Measurements from ENCODE around the gene C1QTNF1. TPM values are rescaled to one million over a fixed set of nuclear protein-coding genes. Genes with fewer than 3 reads are reported as not detected.

Gene C1QTNF1
- total RNA-seq, 1 experiment from 2014 or later, result 19.9 TPM

DNA sequence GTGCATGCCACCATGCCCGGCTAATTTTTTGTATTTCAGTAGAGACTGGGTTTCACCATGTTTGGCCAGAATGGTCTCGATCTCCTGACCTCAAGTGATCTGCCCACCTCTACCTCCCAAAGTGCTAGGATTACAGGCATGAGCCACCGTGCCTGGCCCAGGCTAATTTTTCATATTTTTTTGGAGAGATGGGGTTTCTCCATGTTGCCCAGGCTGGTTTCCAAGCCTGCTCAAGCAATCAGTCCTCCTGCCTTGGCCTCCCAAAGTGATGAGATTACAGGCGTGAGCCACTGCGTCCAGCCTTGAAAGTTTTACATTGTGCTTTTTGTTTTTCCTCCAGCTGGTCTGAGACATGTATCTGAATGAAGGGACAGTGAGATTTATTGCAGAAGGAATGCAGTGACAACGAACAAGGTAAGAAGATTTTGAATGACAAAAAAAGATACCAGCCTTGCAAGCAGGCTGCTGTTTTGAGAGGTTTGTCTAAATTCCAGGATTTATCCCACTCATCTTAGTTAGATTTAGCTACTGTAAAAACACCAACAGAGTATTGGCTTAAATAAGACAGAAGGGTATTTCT is 47.3 kb downstream of the C1QTNF1 start:
- H3K36me3 Mint-ChIP-seq (ENCODE audit: insufficient read depth, unreplicated experiment), result peaks cover 6% of the 10 kb centered on the region
- BruUV-seq (replicated peaks), result no TSS peak
- no peaks in the 10 kb centered on the region for H3K27me3 ChIP-seq (replicated peaks; ENCODE audit: control insufficient read depth, insufficient read depth, low read length)
- H3K9me3 ChIP-seq, result no peaks in the 10 kb centered on the region
- H3K4me1 ChIP-seq, result peaks cover 26% of the 10 kb centered on the region
- no peak overlapping the region for H3K27ac Mint-ChIP-seq (ENCODE audit: unreplicated experiment)
- no peaks in the 10 kb centered on the region for H3K27me3 Mint-ChIP-seq (ENCODE audit: insufficient read depth, unreplicated experiment)
- CTCF ChIA-PET, result no interaction called here
- peaks cover 24% of the 10 kb centered on the region for H3K4me1 Mint-ChIP-seq (ENCODE audit: low read depth, unreplicated experiment)
- 0 out of 2 replicates have a peak, but pooled peaks cover 1% of the 10 kb centered on the region for H3K36me3 ChIP-seq (ENCODE audit: control insufficient read depth, insufficient read depth, low read length)
- no peaks in the 10 kb centered on the region for H3K9me3 Mint-ChIP-seq (ENCODE audit: unreplicated experiment)
- H3K4me3 ChIP-seq (ENCODE audit: low read depth, low read length), result no peak overlapping the region
- POLR2A ChIA-PET, result no interaction called here
- DNase-seq, result no peak
- intact Hi-C loops (cut with micrococcal nuclease; ENCODE audit: unreplicated experiment), result no loop called here
- TF ChIP-seq, protein P1, sequence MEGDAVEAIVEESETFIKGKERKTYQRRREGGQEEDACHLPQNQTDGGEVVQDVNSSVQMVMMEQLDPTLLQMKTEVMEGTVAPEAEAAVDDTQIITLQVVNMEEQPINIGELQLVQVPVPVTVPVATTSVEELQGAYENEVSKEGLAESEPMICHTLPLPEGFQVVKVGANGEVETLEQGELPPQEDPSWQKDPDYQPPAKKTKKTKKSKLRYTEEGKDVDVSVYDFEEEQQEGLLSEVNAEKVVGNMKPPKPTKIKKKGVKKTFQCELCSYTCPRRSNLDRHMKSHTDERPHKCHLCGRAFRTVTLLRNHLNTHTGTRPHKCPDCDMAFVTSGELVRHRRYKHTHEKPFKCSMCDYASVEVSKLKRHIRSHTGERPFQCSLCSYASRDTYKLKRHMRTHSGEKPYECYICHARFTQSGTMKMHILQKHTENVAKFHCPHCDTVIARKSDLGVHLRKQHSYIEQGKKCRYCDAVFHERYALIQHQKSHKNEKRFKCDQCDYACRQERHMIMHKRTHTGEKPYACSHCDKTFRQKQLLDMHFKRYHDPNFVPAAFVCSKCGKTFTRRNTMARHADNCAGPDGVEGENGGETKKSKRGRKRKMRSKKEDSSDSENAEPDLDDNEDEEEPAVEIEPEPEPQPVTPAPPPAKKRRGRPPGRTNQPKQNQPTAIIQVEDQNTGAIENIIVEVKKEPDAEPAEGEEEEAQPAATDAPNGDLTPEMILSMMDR (IDR thresholded peaks at IDR 0.05; ENCODE audit: insufficient read depth in 1 of 2, low read depth in 1 of 2, low read length in 1 of 2, severe bottlenecking in 1 of 2, unreplicated experiment in 1 of 2), result no peak
- no peak overlapping the region for H3K4me3 Mint-ChIP-seq (ENCODE audit: unreplicated experiment)

GRCh38 chr17:79072544-79072943 is 48.6 kb downstream of the C1QTNF1 start:
- BruUV-seq (replicated peaks), result no TSS peak
- no peak for DNase-seq
- Histone ChIP-seq H3K4me3 (ENCODE audit: low read depth, low read length) (no peak overlapping the region), H3K9me3 (no peaks in the 10 kb centered on the region), H3K4me1 (peaks cover 26% of the 10 kb centered on the region), H3K27me3 (replicated peaks; ENCODE audit: control insufficient read depth, insufficient read depth, low read length) (no peaks in the 10 kb centered on the region), H3K36me3 (ENCODE audit: control insufficient read depth, insufficient read depth, low read length) (0 out of 2 replicates have a peak, but pooled peaks cover 1% of the 10 kb centered on the region)
- TF ChIP-seq, protein P1 (IDR thresholded peaks at IDR 0.05; ENCODE audit: insufficient read depth in 1 of 2, low read depth in 1 of 2, low read length in 1 of 2, severe bottlenecking in 1 of 2, unreplicated experiment in 1 of 2), result no peak
- Mint-ChIP-seq H3K27me3 (ENCODE audit: insufficient read depth, unreplicated experiment) (no peaks in the 10 kb centered on the region), H3K4me3 (ENCODE audit: unreplicated experiment) (no peak overlapping the region), H3K27ac (ENCODE audit: unreplicated experiment) (no peak overlapping the region), H3K4me1 (ENCODE audit: low read depth, unreplicated experiment) (peaks cover 24% of the 10 kb centered on the region), H3K9me3 (ENCODE audit: unreplicated experiment) (no peaks in the 10 kb centered on the region), H3K36me3 (ENCODE audit: insufficient read depth, unreplicated experiment) (peaks cover 6% of the 10 kb centered on the region)
- POLR2A ChIA-PET, result no interaction called here
- CTCF ChIA-PET, result interaction anchor here (0.5 to 0.9 kb wide), 2 partner anchors 15 to 1093 kb away, joined by 3 to 4 read pairs; no protein-coding TSS in a partner anchor
- intact Hi-C loops (cut with micrococcal nuclease; ENCODE audit: unreplicated experiment), result no loop called here

- peaks cover 24% of the 10 kb centered on the region for H3K4me1 Mint-ChIP-seq (ENCODE audit: low read depth, unreplicated experiment)
- no peak for DNase-seq
- peaks cover 26% of the 10 kb centered on the region for H3K4me1 ChIP-seq
- H3K27me3 ChIP-seq (replicated peaks; ENCODE audit: control insufficient read depth, insufficient read depth, low read length), result no peaks in the 10 kb centered on the region
- peak overlapping the region; percentile 43 for H3K27ac Mint-ChIP-seq (ENCODE audit: unreplicated experiment)
- ChIA-PET POLR2A (no interaction called here), CTCF (interaction anchor here (0.5 to 0.9 kb wide), 2 partner anchors 14 to 1092 kb away, joined by 3 to 4 read pairs; no protein-coding TSS in a partner anchor)
- 0 out of 2 replicates have a peak, but pooled peaks cover 1% of the 10 kb centered on the region for H3K36me3 ChIP-seq (ENCODE audit: control insufficient read depth, insufficient read depth, low read length)
- H3K4me3 Mint-ChIP-seq (ENCODE audit: unreplicated experiment), result peak overlapping the region; percentile 19
- no TSS peak for BruUV-seq (replicated peaks)
- H3K27me3 Mint-ChIP-seq (ENCODE audit: insufficient read depth, unreplicated experiment), result no peaks in the 10 kb centered on the region
- intact Hi-C loops (cut with micrococcal nuclease; ENCODE audit: unreplicated experiment), result no loop called here
- H3K9me3 Mint-ChIP-seq (ENCODE audit: unreplicated experiment), result no peaks in the 10 kb centered on the region
- TF ChIP-seq, protein P1 (IDR thresholded peaks at IDR 0.05; ENCODE audit: insufficient read depth in 1 of 2, low read depth in 1 of 2, low read length in 1 of 2, severe bottlenecking in 1 of 2, unreplicated experiment in 1 of 2), result no peak
- H3K9me3 ChIP-seq, result no peaks in the 10 kb centered on the region
- peaks cover 6% of the 10 kb centered on the region for H3K36me3 Mint-ChIP-seq (ENCODE audit: insufficient read depth, unreplicated experiment)
- H3K4me3 ChIP-seq (ENCODE audit: low read depth, low read length), result no peak overlapping the region
Observed at GRCh38 chr17:79073016-79073705, 49.2 kb downstream of the C1QTNF1 start.

All from Caco-2 (cell line).